B cell (primary cell): ENCODE measurements around the gene GLIS1. TPM values are rescaled to one million over a fixed set of nuclear protein-coding genes. Genes with fewer than 3 reads are reported as not detected.
A peak's percentile ranks its signal among the peaks of the same experiment; 100 is the strongest.

Source experiments
- ATAC-seq: fragments of 200-7000 bp; cut with Tn5 transposase; one replicate; pipeline ENCODE4 v1.10.0; 2021; ENCODE audit warnings: low read depth, mild to moderate bottlenecking, moderate number of reproducible peaks, moderate library complexity
- CTCF ChIA-PET: fragments of 350-600 bp; sonication (Branson Sonifier 250); formaldehyde crosslinking; loops from one replicate; lab custom pipeline; 2021; ENCODE audit warnings: antibody characterized with exemption, inconsistent platforms; lab: Charles Lee
- POLR2A ChIA-PET: fragments of 350-600 bp; sonication (Branson Sonifier 250); formaldehyde crosslinking; loops from one replicate; lab custom pipeline; 2021; ENCODE audit warnings: antibody characterized with exemption; lab: Charles Lee
- DNase-seq: peaks from one replicate; pipeline ENCODE4 v3.0.0; 2013
- H2AFZ ChIP-seq: 2 replicates; pipeline ENCODE4 v1.6.1; 2012; ENCODE audit warnings: mild to moderate bottlenecking, low read depth, low read length; ENCODE audit not compliant: insufficient read depth, poor library complexity, severe bottlenecking
- H3K27ac ChIP-seq, 2 donors: 1 replicate in 1 of 2; 2 replicates in 1 of 2; pipeline ENCODE4 v1.5.1; 2012 to 2013; ENCODE audit warnings: low read length in 2 of 2, mild to moderate bottlenecking in 2 of 2, moderate library complexity in 1 of 2
- H3K27me3 ChIP-seq, 4 experiments: fragments of 200-600 bp in 1 of 4; sonication (generic) in 1 of 4; replicated peaks in 1 of 4; 1 replicate in 2 of 4; 2 replicates in 2 of 4; pipeline versions ENCODE4 v1.6.1 to v1.7.0; 2013 to 2016; ENCODE audit warnings: low read length in 3 of 4, mild to moderate bottlenecking in 2 of 4, mixed read lengths in 1 of 4, moderate library complexity in 1 of 4; ENCODE audit not compliant: insufficient read depth in 4 of 4, control insufficient read depth in 3 of 4; ENCODE audit errors: control extremely low read depth in 1 of 4
- H3K36me3 ChIP-seq, 2 experiments: replicated peaks in 1 of 2; 1 replicate in 1 of 2; 2 replicates in 1 of 2; pipeline versions ENCODE4 v1.6.1 to v1.7.1; 2013; ENCODE audit warnings: low read length in 1 of 2; ENCODE audit not compliant: insufficient read depth in 2 of 2, control insufficient read depth in 1 of 2; ENCODE audit errors: control extremely low read depth in 1 of 2, extremely low read depth in 1 of 2
- H3K4me1 ChIP-seq, 2 donors: fragments of 200-600 bp in 1 of 2; sonication (generic) in 1 of 2; 1 replicate in 1 of 2; 2 replicates in 1 of 2; pipeline versions ENCODE4 v1.5.1 to v1.6.1; 2013 to 2017; ENCODE audit warnings: low read length in 2 of 2; ENCODE audit not compliant: control insufficient read depth in 2 of 2, insufficient read depth in 2 of 2
- H3K4me2 ChIP-seq: replicated peaks from 2 replicates; pipeline ENCODE3; 2012; ENCODE audit warnings: mild to moderate bottlenecking, low read depth, low read length; ENCODE audit not compliant: poor library complexity, severe bottlenecking
- H3K4me3 ChIP-seq, 5 experiments: fragments of 200-600 bp in 1 of 5; sonication (generic) in 1 of 5; 1 replicate in 3 of 5; 2 replicates in 2 of 5; pipeline versions ENCODE4 v1.5.1 to v1.7.0; 2011 to 2016; ENCODE audit warnings: low read length in 4 of 5, mild to moderate bottlenecking in 4 of 5, low read depth in 2 of 5, control low read depth in 1 of 5, moderate library complexity in 1 of 5; ENCODE audit not compliant: insufficient read depth in 1 of 5; ENCODE audit errors: control extremely low read depth in 1 of 5, extremely low read depth in 1 of 5
- H3K79me2 ChIP-seq: fragments of 200-600 bp; sonication (generic); one replicate; pipeline ENCODE4 v1.6.0; 2016; ENCODE audit warnings: low read length; ENCODE audit not compliant: control insufficient read depth, insufficient read depth
- H3K9ac ChIP-seq: fragments of 200-600 bp; sonication (generic); 2 replicates; pipeline ENCODE4 v1.6.1; 2017; ENCODE audit warnings: mild to moderate bottlenecking, low read length, moderate library complexity
- H3K9me3 ChIP-seq, 3 donors: one replicate each; pipeline versions ENCODE4 v1.6.1 to v1.7.1; 2013; ENCODE audit warnings: low read length in 2 of 3; ENCODE audit not compliant: control insufficient read depth in 2 of 3, insufficient read depth in 1 of 3; ENCODE audit errors: control extremely low read depth in 1 of 3
- H4K20me1 ChIP-seq: 2 replicates; pipeline ENCODE4 v1.6.0; 2012; ENCODE audit warnings: mild to moderate bottlenecking, low read length; ENCODE audit not compliant: insufficient read depth, control insufficient read depth, poor library complexity, severe bottlenecking
- H3K27ac Mint-ChIP-seq: one replicate; pipeline ENCODE4 v1.8.0; 2021; ENCODE audit warnings: mixed read lengths
- H3K27me3 Mint-ChIP-seq: one replicate; pipeline ENCODE4 v1.8.0; 2021; ENCODE audit warnings: mixed read lengths
- H3K4me1 Mint-ChIP-seq: one replicate; pipeline ENCODE4 v1.8.0; 2021; ENCODE audit warnings: mixed read lengths
- H3K4me3 Mint-ChIP-seq: one replicate; pipeline ENCODE4 v1.8.0; 2021; ENCODE audit warnings: mixed read lengths
- H3K9me3 Mint-ChIP-seq: one replicate; pipeline ENCODE4 v1.8.0; 2022; ENCODE audit warnings: mixed read lengths; ENCODE audit not compliant: insufficient read depth
- EZH2 ChIP-seq: IDR thresholded peaks from 2 replicates; pipeline ENCODE4 v1.6.1; 2012; ENCODE audit warnings: borderline replicate concordance, low read depth, mild to moderate bottlenecking, moderate library complexity, low read length; ENCODE audit not compliant: insufficient read depth, poor library complexity, severe bottlenecking
- WGBS: methylation state at CpG from one replicate; pipeline ENCODE4 v1.1.5; 2013; ENCODE audit warnings: missing lambda C conversion rate; ENCODE audit not compliant: insufficient coverage; 5-methylcytosine and 5-hydroxymethylcytosine counted together
- intact Hi-C: fragments of 100-400 bp; cut with micrococcal nuclease; formaldehyde crosslinking; loops from one replicate; pipeline ENCODE4 v1.10.0; 2022
- polyA plus RNA-seq: library from polyadenylated mRNA; depleted of rRNA; stranded (reverse); fragments of >200 nt; gene quantifications from 2 replicates; pipeline ENCODE4 v1.2.3, GENCODE V29; 2012
- total RNA-seq, 2 donors: library from RNA; stranded (reverse); fragments of 120-200 nt in 1 of 2; gene quantifications; 1 replicate in 1 of 2; 2 replicates in 1 of 2; pipeline versions ENCODE4 v1.2.3 to v1.2.4, GENCODE V29; 2013 to 2022
- TF ChIP-seq, protein P1 (sequence below): fragments of 200-600 bp; IDR thresholded peaks from one replicate; pipeline ENCODE4 v1.8.0; 2022; ENCODE audit warnings: antibody characterized with exemption, mild to moderate bottlenecking

GLIS1 gene
- total and polyA plus RNA-seq, 2 donors (not counting 1 experiment from before 2014, with no cell fraction given), result not detected

DNA sequence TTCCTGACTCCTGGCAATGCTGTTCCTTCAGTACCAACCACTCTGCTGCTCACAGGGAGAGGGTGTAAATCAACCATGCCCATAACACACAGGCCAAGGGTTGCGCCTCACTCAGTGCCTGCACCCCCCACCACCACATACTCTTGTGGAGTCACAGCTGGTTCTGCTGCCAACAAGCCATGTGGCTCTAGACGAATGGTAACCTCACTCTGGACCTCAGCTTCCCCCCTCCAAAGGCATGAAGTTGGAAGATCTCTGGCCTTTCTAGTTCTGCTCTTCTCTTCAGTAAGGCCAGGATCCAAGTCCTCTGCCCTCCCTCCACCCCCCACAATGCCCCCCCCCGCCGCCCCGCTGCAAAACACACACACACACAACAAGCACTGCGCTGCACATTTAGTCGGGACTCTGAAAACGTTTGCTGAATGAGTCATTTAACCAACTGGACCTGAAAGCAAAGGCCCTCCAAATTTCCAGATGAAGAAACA lies 1.7 kb upstream of the GLIS1 start:
- Histone ChIP-seq H3K36me3 (no peaks in the 10 kb centered on the region), H3K9ac (no peak overlapping the region), H3K4me1 (peaks cover 11 to 20% of the 10 kb centered on the region in 2 donors), H3K4me3 (no peak overlapping the region), H3K9me3 (peaks cover 0 to 4% (median 2%) of the 10 kb centered on the region in 3 donors), H2AFZ (no peak overlapping the region), H4K20me1 (no peaks in the 10 kb centered on the region), H3K27ac (no peak overlapping the region), H3K4me2 (no peak overlapping the region), H3K79me2 (no peaks in the 10 kb centered on the region), H3K27me3 (peaks cover 0 to 53% (median 26%) of the 10 kb centered on the region in 4 experiments)
- ATAC-seq (no peak), DNase-seq (no peak)
- peaks cover 48% of the 10 kb centered on the region for H3K27me3 Mint-ChIP-seq
- intact Hi-C loops, result no loop called here
- no peak overlapping the region for H3K27ac Mint-ChIP-seq
- ChIA-PET POLR2A (no interaction called here), CTCF (no interaction called here)
- TF ChIP-seq, protein P1, sequence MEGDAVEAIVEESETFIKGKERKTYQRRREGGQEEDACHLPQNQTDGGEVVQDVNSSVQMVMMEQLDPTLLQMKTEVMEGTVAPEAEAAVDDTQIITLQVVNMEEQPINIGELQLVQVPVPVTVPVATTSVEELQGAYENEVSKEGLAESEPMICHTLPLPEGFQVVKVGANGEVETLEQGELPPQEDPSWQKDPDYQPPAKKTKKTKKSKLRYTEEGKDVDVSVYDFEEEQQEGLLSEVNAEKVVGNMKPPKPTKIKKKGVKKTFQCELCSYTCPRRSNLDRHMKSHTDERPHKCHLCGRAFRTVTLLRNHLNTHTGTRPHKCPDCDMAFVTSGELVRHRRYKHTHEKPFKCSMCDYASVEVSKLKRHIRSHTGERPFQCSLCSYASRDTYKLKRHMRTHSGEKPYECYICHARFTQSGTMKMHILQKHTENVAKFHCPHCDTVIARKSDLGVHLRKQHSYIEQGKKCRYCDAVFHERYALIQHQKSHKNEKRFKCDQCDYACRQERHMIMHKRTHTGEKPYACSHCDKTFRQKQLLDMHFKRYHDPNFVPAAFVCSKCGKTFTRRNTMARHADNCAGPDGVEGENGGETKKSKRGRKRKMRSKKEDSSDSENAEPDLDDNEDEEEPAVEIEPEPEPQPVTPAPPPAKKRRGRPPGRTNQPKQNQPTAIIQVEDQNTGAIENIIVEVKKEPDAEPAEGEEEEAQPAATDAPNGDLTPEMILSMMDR, result no peak
- TF ChIP-seq EZH2, result no peak
- peak overlapping the region; percentile 55 for H3K4me3 Mint-ChIP-seq
- WGBS, result 79% methylated on average over 4 of the region's 8 CpGs
- H3K4me1 Mint-ChIP-seq, result peaks cover 11% of the 10 kb centered on the region
- H3K9me3 Mint-ChIP-seq, result peaks cover 6% of the 10 kb centered on the region

DNA sequence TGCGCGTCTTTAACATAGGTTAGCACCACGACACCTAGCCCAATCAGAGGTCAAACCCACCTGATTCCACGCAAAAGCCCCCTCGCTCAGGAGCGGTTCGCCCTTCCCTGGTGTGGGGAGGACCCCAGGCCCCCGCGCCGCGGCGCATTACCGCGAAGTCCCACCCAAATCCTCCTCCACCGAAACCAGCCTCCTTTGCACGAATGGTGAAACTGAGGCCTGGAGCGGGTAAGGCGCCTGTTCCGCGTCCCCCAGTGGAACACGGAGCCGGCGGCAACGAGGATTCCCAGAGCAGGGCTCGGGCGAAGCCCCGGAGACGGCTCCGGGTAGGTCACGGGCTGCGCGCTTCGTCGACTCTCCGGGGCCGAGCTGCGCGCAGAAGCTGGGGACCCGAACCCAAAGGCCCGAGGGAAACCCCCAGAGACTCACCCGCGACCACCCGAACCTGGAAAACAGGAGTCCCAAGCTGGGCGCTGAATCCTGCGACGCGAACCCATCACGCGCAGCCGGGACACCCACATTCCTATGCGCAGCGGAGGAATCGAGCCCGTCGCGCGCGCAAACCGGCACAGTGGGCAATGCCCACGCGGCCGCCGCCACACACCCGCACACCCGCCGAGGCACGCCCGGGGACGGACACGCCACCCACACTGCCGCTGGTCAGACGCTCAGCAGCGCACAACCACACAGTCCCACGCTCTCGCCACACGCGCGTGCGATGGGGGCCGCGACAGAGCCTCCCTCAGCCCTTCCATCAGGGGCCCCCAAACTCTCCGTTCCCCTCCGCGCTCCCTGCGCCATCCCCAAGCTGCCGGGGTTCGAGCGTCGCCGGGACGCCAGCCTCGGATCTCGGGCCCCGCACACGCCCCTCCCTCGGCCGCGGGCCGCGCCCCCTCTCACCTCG lies 507 bp downstream of the GLIS1 start:
- H3K36me3 ChIP-seq, result no peaks in the 10 kb centered on the region
- Mint-ChIP-seq H3K27ac (no peak overlapping the region), H3K4me1 (peaks cover 11% of the 10 kb centered on the region), H3K27me3 (peaks cover 60% of the 10 kb centered on the region), H3K9me3 (peaks cover 4% of the 10 kb centered on the region), H3K4me3 (peak overlapping the region; percentile 78)
- H3K4me2 ChIP-seq, result peak overlapping the region; percentile 81
- peak overlapping the region in 3 of 5 experiments; percentile 47 to 52 (median 49) for H3K4me3 ChIP-seq
- ChIA-PET POLR2A (no interaction called here), CTCF (interaction anchor here (1.5 kb wide), 1 partner anchor 17 kb away, joined by 3 read pairs; no protein-coding TSS in a partner anchor)
- H4K20me1 ChIP-seq, result no peaks in the 10 kb centered on the region
- H3K27ac ChIP-seq, result no peak overlapping the region
- H3K27me3 ChIP-seq, result peaks cover 0 to 49% (median 27%) of the 10 kb centered on the region in 4 experiments
- no peaks in the 10 kb centered on the region for H3K79me2 ChIP-seq
- H3K9ac ChIP-seq, result peak overlapping the region; percentile 53
- no peak for ATAC-seq
- peak overlapping the region; percentile 60 for H2AFZ ChIP-seq
- no peak for DNase-seq
- H3K4me1 ChIP-seq, result peaks cover 11 to 20% of the 10 kb centered on the region in 2 donors
- TF ChIP-seq, protein P1, result no peak
- TF ChIP-seq EZH2, result no peak
- intact Hi-C loops, result no loop called here
- peaks cover 0 to 4% (median 2%) of the 10 kb centered on the region in 3 donors for H3K9me3 ChIP-seq
- WGBS, result 3% methylated on average over 100 of the region's 101 CpGs
